H1 (cell line): ENCODE data around the gene MYH7. TPM values are rescaled to one million over a fixed set of nuclear protein-coding genes. Genes with fewer than 3 reads are reported as not detected.

Experiments used
- CHD1 ChIP-seq: IDR thresholded peaks from 2 replicates; pipeline ENCODE4 v1.6.1; 2012; ENCODE audit warnings: low read depth, low read length, improper control_type of control experiment
- RXRA ChIP-seq: IDR thresholded peaks from 2 replicates; pipeline ENCODE4 v1.6.1; 2011; ENCODE audit warnings: low read depth, mild to moderate bottlenecking, low read length, moderate library complexity; ENCODE audit not compliant: insufficient read depth
- SIN3A ChIP-seq, 2 experiments: IDR thresholded peaks in 1 of 2; conservative IDR thresholded peaks in 1 of 2; 2 replicates each; pipeline ENCODE4 v1.6.1; 2011 to 2012; ENCODE audit warnings: low read length in 2 of 2, improper control_type of control experiment in 1 of 2, low read depth in 1 of 2, mild to moderate bottlenecking in 1 of 2
- SP1 ChIP-seq: IDR thresholded peaks from 2 replicates; pipeline ENCODE4 v1.6.1; 2011; ENCODE audit warnings: low read depth, low read length
- polyA plus RNA-seq, 7 experiments: library from polyadenylated mRNA; depleted of rRNA in 3 of 7; stranded (reverse) in 5 of 7; unstranded in 2 of 7; fragments of >200 nt in 5 of 7; fragments of 200-250 nt in 2 of 7; gene quantifications; 1 replicate in 5 of 7; 2 replicates in 1 of 7; 4 replicates in 1 of 7; pipeline versions ENCODE4 v1.2.1 to v1.2.3, GENCODE V29; 2011 to 2013; ENCODE audit warnings: missing spikeins in 2 of 7, mixed read lengths in 2 of 7
- total RNA-seq: library from RNA; stranded (reverse); fragmentation: NEBNext Ultra II Directional; extraction: Animal tissue kit (Norgen Biotek cat#: 25700); gene quantifications from 2 replicates; pipeline ENCODE4 v1.2.1, GENCODE V29; 2021
- TF ChIP-seq, protein P1 (sequence below): IDR thresholded peaks from 2 replicates; pipeline ENCODE4 v1.6.1; 2012; ENCODE audit warnings: low read length, inconsistent platforms

MYH7 gene
- total and polyA plus RNA-seq, 2 of the 8 experiments (the other 6 are each of a cell fraction or from before 2014, with no cell fraction given): not detected

DNA sequence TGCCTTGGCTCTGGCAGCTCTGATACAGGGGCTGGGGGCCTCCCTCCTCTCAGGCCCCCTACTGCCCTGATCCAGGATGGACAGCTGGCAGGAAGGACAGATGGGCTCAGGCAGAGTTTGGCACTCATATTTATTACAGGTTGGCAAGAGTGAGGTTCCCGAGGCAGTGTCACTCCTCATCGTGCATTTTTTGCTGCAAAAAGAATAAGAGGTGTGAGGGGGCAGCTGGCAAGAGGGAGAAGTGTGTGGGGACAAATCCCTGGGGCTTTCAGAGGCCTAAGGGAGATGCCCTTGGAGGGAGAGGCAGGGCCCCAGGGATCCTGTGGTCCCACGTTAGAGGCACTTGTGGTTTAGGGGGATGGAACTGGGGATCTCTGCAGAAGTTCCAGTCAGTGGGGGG, 53.6 kb downstream of the MYH7 start (continued):
- TF ChIP-seq, protein P1, sequence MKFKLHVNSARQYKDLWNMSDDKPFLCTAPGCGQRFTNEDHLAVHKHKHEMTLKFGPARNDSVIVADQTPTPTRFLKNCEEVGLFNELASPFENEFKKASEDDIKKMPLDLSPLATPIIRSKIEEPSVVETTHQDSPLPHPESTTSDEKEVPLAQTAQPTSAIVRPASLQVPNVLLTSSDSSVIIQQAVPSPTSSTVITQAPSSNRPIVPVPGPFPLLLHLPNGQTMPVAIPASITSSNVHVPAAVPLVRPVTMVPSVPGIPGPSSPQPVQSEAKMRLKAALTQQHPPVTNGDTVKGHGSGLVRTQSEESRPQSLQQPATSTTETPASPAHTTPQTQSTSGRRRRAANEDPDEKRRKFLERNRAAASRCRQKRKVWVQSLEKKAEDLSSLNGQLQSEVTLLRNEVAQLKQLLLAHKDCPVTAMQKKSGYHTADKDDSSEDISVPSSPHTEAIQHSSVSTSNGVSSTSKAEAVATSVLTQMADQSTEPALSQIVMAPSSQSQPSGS: no peak
- TF ChIP-seq SIN3A (conservative IDR thresholded peaks at IDR 0.05 in 1 of 2, IDR thresholded peaks at IDR 0.05 in 1 of 2; ENCODE audit: low read depth in 1 of 2, low read length in 2 of 2) (no peak), CHD1 (no peak), RXRA (no peak), SP1 (no peak)
